GM12891 (cell line): ENCODE data around the gene LGR5.

Experiments
- POLR2A ChIP-seq: IDR thresholded peaks from 2 replicates; pipeline ENCODE4 v1.6.1; 2011; ENCODE audit warnings: low read depth, low read length, control low read depth
- POLR2AphosphoS5 ChIP-seq: IDR thresholded peaks from 2 replicates; pipeline ENCODE4 v1.6.1; 2011; ENCODE audit warnings: low read depth, low read length, control low read depth
- TAF1 ChIP-seq: IDR thresholded peaks from 2 replicates; pipeline ENCODE4 v1.6.1; 2011; ENCODE audit warnings: low read depth, low read length, control low read depth

GRCh38 chr12:71599210-71599609 is 159.6 kb downstream of the LGR5 start:
- TF ChIP-seq TAF1 (no peak), POLR2A (no peak), POLR2AphosphoS5 (no peak)
